Caco-2 (cell line): ENCODE results near the gene SSX2IP. TPM values are rescaled to one million over a fixed set of nuclear protein-coding genes. Genes with fewer than 3 reads are reported as not detected.

Experiments used
- BruUV-seq: library from RNA; stranded (reverse); fragments of 400-500 nt; replicated peaks from 2 replicates; lab custom pipeline; 2021; lab: Mats Ljungman, UMichigan
- CTCF ChIA-PET: fragments of 300-600 bp; sonication (Branson Sonifier 250); formaldehyde crosslinking; loops from one replicate; lab custom pipeline; 2022; ENCODE audit warnings: antibody characterized with exemption; lab: Charles Lee
- POLR2A ChIA-PET: fragments of 300-600 bp; sonication (Branson Sonifier 250); formaldehyde crosslinking; loops from one replicate; lab custom pipeline; 2022; ENCODE audit warnings: antibody characterized with exemption; lab: Charles Lee
- DNase-seq, 2 experiments: peaks; one replicate each; pipeline versions ENCODE4 v3.0.0 to v3.0.0-alpha.2; 2020 to 2022
- H3K27me3 ChIP-seq: replicated peaks from 2 replicates; pipeline ENCODE4 v1.6.0; 2011; ENCODE audit warnings: low read length; ENCODE audit not compliant: control insufficient read depth, insufficient read depth
- H3K36me3 ChIP-seq: 2 replicates; pipeline ENCODE4 v1.5.1; 2011; ENCODE audit warnings: low read length; ENCODE audit not compliant: control insufficient read depth, insufficient read depth
- H3K4me1 ChIP-seq: fragments of 250-450 bp; sonication (Bioruptor Pico); 2 replicates; pipeline ENCODE4 v1.5.1; 2020; ENCODE audit warnings: mild to moderate bottlenecking
- H3K4me3 ChIP-seq: 2 replicates; pipeline ENCODE4 v1.5.1; 2011; ENCODE audit warnings: low read depth, mild to moderate bottlenecking, control low read depth, low read length
- H3K9me3 ChIP-seq: fragments of 250-450 bp; sonication (Bioruptor Pico); 2 replicates; pipeline ENCODE4 v1.5.1; 2020; ENCODE audit warnings: mild to moderate bottlenecking, moderate library complexity
- H3K27ac Mint-ChIP-seq: one replicate; pipeline ENCODE4 v1.8.0; 2022; ENCODE audit warnings: mixed read lengths; ENCODE audit not compliant: unreplicated experiment
- H3K27me3 Mint-ChIP-seq: one replicate; pipeline ENCODE4 v1.8.0; 2022; ENCODE audit warnings: mixed read lengths; ENCODE audit not compliant: insufficient read depth, unreplicated experiment
- H3K36me3 Mint-ChIP-seq: one replicate; pipeline ENCODE4 v1.8.0; 2022; ENCODE audit warnings: mild to moderate bottlenecking, mixed read lengths; ENCODE audit not compliant: insufficient read depth, unreplicated experiment
- H3K4me1 Mint-ChIP-seq: one replicate; pipeline ENCODE4 v1.8.0; 2022; ENCODE audit warnings: low read depth, mixed read lengths; ENCODE audit not compliant: unreplicated experiment
- H3K4me3 Mint-ChIP-seq: one replicate; pipeline ENCODE4 v1.8.0; 2022; ENCODE audit warnings: mild to moderate bottlenecking, moderate library complexity, mixed read lengths; ENCODE audit not compliant: unreplicated experiment
- H3K9me3 Mint-ChIP-seq: one replicate; pipeline ENCODE4 v1.8.0; 2022; ENCODE audit warnings: mixed read lengths; ENCODE audit not compliant: unreplicated experiment
- CTCF ChIP-seq, 2 experiments: fragments of 200-600 bp in 1 of 2; IDR thresholded peaks; 1 replicate in 1 of 2; 2 replicates in 1 of 2; pipeline versions ENCODE4 v1.5.1 to v1.8.0; 2011 to 2022; ENCODE audit warnings: antibody characterized with exemption in 1 of 2, control low read depth in 1 of 2, inconsistent platforms in 1 of 2, low read depth in 1 of 2, low read length in 1 of 2, mild to moderate bottlenecking in 1 of 2, moderate library complexity in 1 of 2; ENCODE audit not compliant: insufficient read depth in 1 of 2, severe bottlenecking in 1 of 2, unreplicated experiment in 1 of 2
- intact Hi-C: fragments of 100-400 bp; cut with micrococcal nuclease; formaldehyde crosslinking; loops from one replicate; pipeline ENCODE4 v1.10.0; 2022; ENCODE audit not compliant: unreplicated experiment
- total RNA-seq: library from RNA; stranded (reverse); gene quantifications from 2 replicates; pipeline ENCODE4 v1.2.3, GENCODE V29; 2022

Gene SSX2IP
- total RNA-seq, 1 experiment from 2014 or later = 15.3 TPM

GRCh38 chr1:84600796-84601195, 89.5 kb downstream of the SSX2IP start:
- H3K27me3 Mint-ChIP-seq = no peaks in the 10 kb centered on the region
- no TSS peak for BruUV-seq
- no peaks in the 10 kb centered on the region for H3K4me1 Mint-ChIP-seq
- ChIA-PET POLR2A (no interaction called here), CTCF (no interaction called here)
- peaks cover 4% of the 10 kb centered on the region; the same call in 1 of the 2 replicates for H3K9me3 ChIP-seq
- H3K36me3 ChIP-seq = no peaks in the 10 kb centered on the region
- peaks cover 15% of the 10 kb centered on the region for H3K9me3 Mint-ChIP-seq
- H3K27me3 ChIP-seq = no peaks in the 10 kb centered on the region
- no peak overlapping the region for H3K4me3 ChIP-seq
- TF ChIP-seq CTCF (IDR thresholded peaks at IDR 0.05; ENCODE audit: insufficient read depth in 1 of 2, low read depth in 1 of 2, low read length in 1 of 2, severe bottlenecking in 1 of 2, unreplicated experiment in 1 of 2) = no peak
- no peaks in the 10 kb centered on the region for H3K36me3 Mint-ChIP-seq
- H3K4me1 ChIP-seq = no peaks in the 10 kb centered on the region
- H3K27ac Mint-ChIP-seq = no peak overlapping the region
- DNase-seq = no peak
- intact Hi-C loops = no loop called here
- no peak overlapping the region for H3K4me3 Mint-ChIP-seq

GRCh38 chr1:84598846-84599741, 91.2 kb downstream of the SSX2IP start:
- H3K9me3 Mint-ChIP-seq = peaks cover 11% of the 10 kb centered on the region
- BruUV-seq = no TSS peak
- intact Hi-C loops = no loop called here
- DNase-seq = no peak
- H3K4me3 Mint-ChIP-seq = no peak overlapping the region
- CTCF ChIA-PET = no interaction called here
- TF ChIP-seq CTCF (IDR thresholded peaks at IDR 0.05; ENCODE audit: insufficient read depth in 1 of 2, low read depth in 1 of 2, low read length in 1 of 2, severe bottlenecking in 1 of 2, unreplicated experiment in 1 of 2) = no peak
- POLR2A ChIA-PET = no interaction called here
- H3K4me1 ChIP-seq = no peaks in the 10 kb centered on the region
- H3K27me3 ChIP-seq = no peaks in the 10 kb centered on the region
- no peaks in the 10 kb centered on the region for H3K27me3 Mint-ChIP-seq
- no peak overlapping the region for H3K4me3 ChIP-seq
- H3K4me1 Mint-ChIP-seq = no peaks in the 10 kb centered on the region
- H3K27ac Mint-ChIP-seq = no peak overlapping the region
- no peaks in the 10 kb centered on the region for H3K36me3 ChIP-seq
- H3K9me3 ChIP-seq = no peaks in the 10 kb centered on the region
- H3K36me3 Mint-ChIP-seq = no peaks in the 10 kb centered on the region

GRCh38 chr1:84598418-84598817, 91.8 kb downstream of the SSX2IP start:
- H3K4me3 Mint-ChIP-seq = no peak overlapping the region
- Histone ChIP-seq H3K4me3 (no peak overlapping the region), H3K4me1 (no peaks in the 10 kb centered on the region), H3K9me3 (no peaks in the 10 kb centered on the region), H3K27me3 (no peaks in the 10 kb centered on the region), H3K36me3 (no peaks in the 10 kb centered on the region)
- no TSS peak for BruUV-seq
- peaks cover 11% of the 10 kb centered on the region for H3K9me3 Mint-ChIP-seq
- ChIA-PET CTCF (no interaction called here), POLR2A (no interaction called here)
- H3K4me1 Mint-ChIP-seq = no peaks in the 10 kb centered on the region
- H3K27me3 Mint-ChIP-seq = no peaks in the 10 kb centered on the region
- intact Hi-C loops = no loop called here
- H3K27ac Mint-ChIP-seq = no peak overlapping the region
- TF ChIP-seq CTCF (IDR thresholded peaks at IDR 0.05; ENCODE audit: insufficient read depth in 1 of 2, low read depth in 1 of 2, low read length in 1 of 2, severe bottlenecking in 1 of 2, unreplicated experiment in 1 of 2) = no peak
- no peak for DNase-seq
- no peaks in the 10 kb centered on the region for H3K36me3 Mint-ChIP-seq
